A204.1 (cell line): ENCODE measurements around the gene ACSL1.

Experiments used
- FAIRE-seq: peaks from 2 replicates; lab custom pipeline; 2012; peaks lifted over from hg19 to GRCh38; lab: Jason Lieb, UNC

The ACSL1 gene, protein sequence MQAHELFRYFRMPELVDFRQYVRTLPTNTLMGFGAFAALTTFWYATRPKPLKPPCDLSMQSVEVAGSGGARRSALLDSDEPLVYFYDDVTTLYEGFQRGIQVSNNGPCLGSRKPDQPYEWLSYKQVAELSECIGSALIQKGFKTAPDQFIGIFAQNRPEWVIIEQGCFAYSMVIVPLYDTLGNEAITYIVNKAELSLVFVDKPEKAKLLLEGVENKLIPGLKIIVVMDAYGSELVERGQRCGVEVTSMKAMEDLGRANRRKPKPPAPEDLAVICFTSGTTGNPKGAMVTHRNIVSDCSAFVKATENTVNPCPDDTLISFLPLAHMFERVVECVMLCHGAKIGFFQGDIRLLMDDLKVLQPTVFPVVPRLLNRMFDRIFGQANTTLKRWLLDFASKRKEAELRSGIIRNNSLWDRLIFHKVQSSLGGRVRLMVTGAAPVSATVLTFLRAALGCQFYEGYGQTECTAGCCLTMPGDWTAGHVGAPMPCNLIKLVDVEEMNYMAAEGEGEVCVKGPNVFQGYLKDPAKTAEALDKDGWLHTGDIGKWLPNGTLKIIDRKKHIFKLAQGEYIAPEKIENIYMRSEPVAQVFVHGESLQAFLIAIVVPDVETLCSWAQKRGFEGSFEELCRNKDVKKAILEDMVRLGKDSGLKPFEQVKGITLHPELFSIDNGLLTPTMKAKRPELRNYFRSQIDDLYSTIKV

DNA sequence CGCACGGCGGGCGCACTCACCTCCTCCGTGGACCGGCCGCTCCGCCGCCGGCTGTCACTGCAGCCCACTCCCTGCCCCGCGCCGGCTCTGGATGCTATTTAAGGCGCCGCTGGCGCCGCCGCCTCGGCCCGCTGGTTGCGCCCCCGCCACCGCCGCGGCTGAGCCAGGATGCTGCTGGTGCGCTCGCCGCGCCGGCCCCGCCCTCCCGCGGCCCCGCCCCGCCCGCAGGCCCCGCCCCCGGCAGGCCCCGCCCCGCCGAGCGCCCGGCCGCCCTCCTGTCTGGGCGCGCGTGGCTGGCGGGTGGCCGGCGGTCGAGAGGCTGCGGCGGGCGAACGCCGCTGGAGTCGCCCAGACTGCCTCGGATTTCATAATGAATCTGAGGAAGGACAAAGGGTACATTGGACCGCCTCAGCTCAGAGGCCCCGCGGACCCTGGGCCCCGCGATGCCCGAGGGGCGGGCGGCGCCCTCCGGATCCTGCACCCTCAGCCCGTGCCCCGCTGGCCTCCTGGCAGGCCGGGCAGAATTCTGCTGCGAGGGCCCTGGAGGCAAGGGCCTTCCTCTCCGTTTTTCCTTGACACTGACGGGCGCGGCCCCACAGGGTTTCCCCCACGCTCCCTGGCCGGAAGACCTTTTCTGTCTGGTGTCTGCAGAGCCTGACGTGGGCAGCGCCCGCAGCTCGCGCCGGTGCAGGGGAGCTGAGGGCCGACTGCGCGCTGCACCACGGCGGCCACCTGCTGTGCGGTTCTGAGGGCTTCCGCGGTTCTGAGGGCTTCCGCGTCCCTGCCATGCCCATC lies at the start of gene ACSL1:
Gene ACSL1 (minus strand): TSS at position 73 of the 795 bp plus-strand sequence. CDS start 22,454 bp downstream, outside the sequence.
- no peak for FAIRE-seq

GRCh38 chr4:184873054-184873453 lies 47.3 kb upstream of the ACSL1 start:
- FAIRE-seq, result no peak

GRCh38 chr4:184870718-184871117 lies 45.0 kb upstream of the ACSL1 start:
- FAIRE-seq, result no peak

GRCh38 chr4:184868623-184869022 lies 42.9 kb upstream of the ACSL1 start:
- no peak for FAIRE-seq

DNA sequence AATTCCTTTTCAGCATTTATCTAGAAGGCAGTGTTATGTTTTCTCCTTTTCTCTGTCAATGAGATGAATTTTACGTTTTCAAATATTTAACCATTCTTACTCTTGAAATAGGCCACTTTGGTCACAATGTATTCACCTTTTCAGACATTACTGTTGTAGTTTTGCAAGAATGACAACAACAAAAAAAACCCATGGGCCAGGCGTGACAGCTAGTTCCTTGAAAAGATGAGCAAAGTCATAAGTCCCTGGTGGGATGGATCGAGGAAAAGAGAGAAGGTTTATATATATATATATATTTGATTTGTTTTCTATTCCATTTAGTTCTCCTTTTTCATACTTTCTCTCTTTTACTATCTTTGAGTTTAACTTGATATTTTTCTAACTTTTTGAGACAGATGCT lies 38.1 kb upstream of the ACSL1 start:
- no peak for FAIRE-seq

DNA sequence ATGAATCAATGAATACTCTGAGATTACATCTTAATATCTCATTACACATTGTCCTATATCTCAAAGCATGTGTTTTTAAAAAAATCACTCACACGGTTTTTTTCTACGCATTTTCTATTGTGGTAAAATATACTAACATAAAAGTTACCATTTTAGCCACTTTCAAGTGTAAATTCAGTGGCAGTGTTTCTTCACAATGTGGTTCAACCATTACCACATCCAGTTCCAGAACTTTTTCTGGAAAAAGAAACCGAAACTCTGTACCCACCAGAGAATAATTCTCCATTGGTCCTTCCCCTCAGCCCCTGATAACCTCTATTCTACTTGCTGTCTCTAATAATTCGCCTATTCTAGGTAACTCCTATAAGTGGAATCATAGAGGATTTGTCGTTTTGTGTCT lies 35.3 kb upstream of the ACSL1 start:
- no peak for FAIRE-seq

DNA sequence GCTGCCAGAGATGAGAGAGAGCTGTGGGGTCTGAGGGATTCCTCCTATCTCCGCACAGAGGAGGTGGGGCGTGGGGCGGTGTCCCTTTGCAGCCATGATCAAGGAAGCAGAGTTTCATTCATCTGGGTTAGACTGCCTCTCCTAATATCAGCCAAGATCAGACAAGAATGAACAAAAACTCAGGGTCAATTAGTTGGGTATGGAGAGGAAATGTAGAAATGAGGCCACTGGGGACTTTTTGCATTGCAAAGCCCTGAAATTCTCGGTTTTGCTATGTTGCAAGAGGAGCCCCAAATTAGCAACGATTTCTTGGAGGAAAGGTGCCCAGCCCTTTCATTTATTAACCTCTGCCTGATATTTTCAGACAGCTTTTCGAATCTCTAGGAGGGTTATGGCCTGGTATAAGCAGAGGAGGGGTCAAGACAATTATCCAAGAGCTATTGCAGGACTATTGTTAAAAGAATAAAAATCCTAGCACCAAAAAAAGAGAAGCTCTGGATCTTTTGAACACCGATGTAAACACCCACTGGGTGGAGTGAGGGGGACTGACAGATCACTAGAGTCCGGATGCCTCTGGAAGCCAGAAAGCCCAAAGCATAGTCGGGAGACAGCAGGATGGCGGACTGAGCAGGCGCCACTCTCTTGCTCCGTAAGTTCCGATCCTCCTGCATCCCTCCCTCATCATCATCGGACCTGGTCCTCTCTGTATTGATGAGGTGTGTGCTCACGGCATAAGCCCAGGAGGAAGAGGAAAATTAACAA lies 34.4 kb upstream of the ACSL1 start:
- no peak for FAIRE-seq

DNA sequence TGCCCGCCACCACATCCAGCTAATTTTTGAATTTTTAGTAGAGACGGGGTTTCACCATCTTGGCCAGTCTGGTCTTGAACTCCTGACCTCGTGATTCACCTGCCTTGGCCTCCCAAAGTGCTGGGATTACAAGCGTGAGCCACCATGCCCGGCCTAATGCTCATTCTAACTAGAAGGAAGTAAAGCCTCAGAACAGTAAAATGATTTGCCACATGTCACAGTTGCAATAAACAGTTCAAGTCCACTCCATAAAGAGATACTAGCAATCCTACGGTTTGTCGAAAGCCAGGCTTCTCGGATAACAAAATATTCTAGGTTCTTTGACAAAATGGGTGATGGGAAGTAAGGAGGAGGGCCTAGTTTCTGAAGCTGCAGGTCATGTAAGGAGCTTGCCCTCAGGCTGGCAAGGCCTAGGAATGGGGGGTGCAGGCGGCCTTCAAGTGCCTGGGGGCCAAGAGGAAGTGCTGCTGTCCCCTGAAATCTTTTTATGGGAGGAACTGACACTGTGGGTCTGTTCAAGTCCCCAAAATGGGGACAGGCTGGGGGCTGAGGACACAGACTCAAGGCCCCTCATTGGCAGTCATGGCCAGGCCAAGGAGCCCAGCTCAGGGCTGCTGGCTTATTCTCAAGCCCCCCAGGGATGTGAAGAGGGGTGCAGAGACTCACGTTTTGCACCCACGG lies 31.8 kb upstream of the ACSL1 start:
- FAIRE-seq, result no peak

- FAIRE-seq, result no peak
Observed at GRCh38 chr4:184856277-184856609, 30.5 kb upstream of the ACSL1 start.

DNA sequence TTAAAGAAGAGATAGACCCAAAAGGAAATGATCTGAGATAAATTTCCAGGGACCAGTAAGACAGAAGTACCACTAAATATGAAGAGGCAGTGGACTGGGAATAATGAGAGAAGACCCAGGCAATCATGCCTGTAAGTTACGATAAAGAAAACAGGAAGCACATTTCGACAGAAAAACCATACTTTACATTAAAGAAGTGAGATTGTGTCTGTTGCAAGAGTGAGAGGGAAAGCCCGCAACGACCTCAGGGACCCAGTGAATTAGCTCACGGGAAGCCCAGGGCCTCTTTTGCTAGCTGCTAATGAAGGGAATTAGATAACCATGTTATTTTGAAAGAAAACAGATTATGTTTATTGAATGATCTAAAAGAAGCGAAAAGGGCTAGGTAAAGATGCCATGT lies 28.9 kb upstream of the ACSL1 start:
- FAIRE-seq, result no peak

- no peak for FAIRE-seq
Observed at GRCh38 chr4:184853436-184853835, 27.7 kb upstream of the ACSL1 start.

GRCh38 chr4:184851886-184852285 lies 26.1 kb upstream of the ACSL1 start:
- FAIRE-seq, result no peak

DNA sequence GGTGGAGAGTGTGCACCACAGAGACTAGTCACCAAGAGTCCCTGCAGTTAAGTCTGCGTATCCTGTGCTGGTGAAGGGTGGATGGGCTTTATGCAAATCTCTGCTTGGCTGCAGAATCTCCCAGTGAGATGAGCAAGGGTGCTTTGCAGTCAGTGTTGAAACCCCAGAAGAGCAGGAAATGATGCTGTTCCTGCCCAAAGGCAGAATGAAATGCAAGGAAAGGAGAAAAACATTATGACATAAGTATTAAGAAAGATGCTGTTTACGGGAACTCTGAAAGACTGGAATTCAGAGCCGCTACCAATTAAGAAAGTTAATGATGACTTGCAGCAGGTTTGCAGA lies 25.4 kb upstream of the ACSL1 start:
- FAIRE-seq, result no peak

DNA sequence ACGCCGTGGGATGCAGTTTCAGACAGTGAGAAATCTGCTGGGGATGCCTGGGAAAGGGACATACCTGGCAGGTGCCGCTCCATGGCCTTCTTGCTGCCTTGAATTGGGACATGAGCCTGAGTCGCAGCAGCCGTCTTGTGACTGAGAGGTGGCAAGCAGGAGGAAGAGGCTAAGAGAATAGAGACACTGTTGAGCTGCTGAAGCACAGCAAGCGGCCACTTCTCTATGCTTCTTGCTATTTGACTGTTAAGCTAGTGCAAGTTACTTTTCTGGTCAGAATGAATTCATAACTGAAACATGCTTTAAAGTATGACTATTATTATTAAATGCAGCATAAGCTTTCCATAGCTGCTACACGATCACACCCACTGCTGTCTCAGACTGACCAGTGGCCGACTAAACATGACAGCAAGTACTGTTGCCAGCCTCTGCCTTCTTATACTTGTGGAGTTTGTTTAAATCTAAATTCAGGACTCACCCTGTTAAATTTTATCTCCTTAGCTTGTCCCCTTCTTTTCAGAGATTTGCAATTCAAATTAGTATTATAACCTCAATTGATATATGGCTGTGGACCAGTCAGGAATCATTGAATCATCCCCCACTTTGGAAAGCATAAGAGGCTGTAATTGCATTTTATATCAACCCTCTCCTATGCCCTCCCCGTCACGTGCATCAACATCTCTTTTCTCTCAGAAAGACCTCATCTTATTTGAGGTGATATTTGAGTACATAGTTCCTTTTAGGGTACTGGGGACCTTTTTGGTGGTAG lies 24.8 kb upstream of the ACSL1 start:
- FAIRE-seq, result no peak

GRCh38 chr4:184850018-184850417 lies 24.2 kb upstream of the ACSL1 start:
- FAIRE-seq, result no peak

DNA sequence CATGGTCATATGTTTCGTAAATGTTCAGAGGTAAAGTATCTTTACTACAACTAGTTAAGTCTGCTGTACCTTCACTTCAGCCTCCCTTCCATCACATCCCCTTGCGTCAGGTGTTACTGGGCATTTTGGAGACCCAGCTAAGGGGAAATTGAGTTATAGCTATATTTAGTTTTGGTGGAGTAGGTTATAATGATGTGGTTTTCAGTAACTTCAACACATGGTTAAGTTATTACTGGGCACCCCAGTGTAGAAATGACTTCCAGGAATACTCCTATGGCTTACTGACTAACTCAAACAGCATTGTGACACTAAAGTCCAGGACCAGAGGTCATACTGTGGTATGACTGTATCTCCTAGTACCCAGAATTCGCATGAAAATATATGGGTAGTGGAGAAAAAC lies 23.4 kb upstream of the ACSL1 start:
- no peak for FAIRE-seq

DNA sequence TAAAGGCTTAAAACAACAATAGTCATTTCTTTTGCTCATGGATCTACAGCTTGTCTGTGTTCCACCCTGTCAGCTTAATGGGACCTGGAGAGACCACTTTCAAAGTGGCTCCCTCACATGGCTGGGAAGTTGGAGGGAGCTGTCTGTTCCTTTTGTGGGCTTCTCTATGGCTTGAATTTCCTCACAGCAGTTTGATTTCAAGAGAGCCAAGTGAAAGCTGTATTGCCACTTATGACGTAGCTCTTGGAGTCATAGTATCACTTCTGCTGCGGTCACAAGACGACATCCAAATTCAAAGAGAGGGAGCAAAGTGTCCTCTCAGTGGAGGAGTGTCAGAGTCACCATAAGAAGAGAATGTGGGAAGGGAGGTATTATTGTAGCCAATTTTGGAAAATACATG lies 22.7 kb upstream of the ACSL1 start:
- no peak for FAIRE-seq

GRCh38 chr4:184846531-184846930 lies 20.8 kb upstream of the ACSL1 start:
- no peak for FAIRE-seq

DNA sequence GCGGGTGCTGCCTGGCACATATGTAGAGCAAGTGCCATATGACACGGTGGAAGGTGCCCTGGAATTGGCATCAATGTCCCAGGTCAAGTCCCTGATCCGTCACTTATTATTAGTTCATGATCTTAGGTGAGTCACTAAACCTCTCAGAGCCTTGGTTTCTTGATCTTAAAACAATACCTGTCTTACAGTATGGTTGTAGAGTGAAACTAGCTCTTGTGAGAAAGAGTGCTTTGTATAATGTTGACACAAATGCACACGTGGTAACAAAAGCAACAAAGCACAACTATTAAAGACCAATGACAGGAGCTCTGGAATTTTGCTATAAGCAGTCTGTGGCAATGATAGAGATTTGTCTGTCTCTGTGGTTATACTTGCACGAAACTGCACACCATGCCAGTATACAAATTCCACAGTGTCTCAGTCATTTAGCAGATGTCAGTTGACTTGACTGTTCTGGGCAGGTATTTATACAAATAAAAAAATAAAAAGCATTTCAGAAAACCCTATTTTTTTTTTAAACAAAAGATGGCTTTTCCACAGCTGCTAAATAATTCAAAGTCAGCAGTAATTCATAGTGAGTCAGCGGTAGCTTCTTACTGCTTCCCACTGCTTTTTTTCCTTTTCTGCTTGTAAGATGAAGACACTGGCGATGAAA lies 19.7 kb upstream of the ACSL1 start:
- FAIRE-seq, result no peak

DNA sequence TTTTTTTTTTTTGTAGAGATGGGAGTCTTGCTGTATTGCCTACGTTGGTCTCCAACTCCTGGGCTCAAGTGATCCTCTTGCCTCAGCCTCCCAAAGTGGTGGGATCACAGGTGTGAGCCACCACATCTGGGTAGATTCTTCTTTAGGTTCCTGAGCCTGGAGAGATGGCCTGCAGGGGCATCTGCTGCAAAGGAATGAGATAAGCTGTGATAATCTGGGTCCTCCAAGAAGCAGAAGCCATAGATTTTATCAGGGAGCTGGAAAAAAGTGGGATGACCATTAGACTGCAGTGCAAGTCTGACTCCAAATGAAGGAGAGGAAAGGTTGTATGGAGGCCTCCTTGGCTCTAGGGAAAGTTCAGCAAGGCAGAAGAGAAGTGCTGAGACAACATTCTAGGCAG lies 19.0 kb upstream of the ACSL1 start:
- FAIRE-seq, result no peak
